GM23338 (cell line): Measurements from ENCODE around the gene SPAG16. TPM values are rescaled to one million over a fixed set of nuclear protein-coding genes. Genes with fewer than 3 reads are reported as not detected.

ENCODE experiments used
- ATAC-seq: fragments of 200-7000 bp; cut with Tn5 transposase; 3 replicates; pipeline ENCODE4 v1.9.1; 2020
- DNase-seq: peaks from one replicate; pipeline ENCODE4 v3.0.0-alpha.2; 2015; ENCODE audit warnings: low spot score
- H2AFZ ChIP-seq: fragments of 200-600 bp; sonication (generic); 2 replicates; pipeline ENCODE4 v1.8.0; 2016; ENCODE audit warnings: antibody characterized with exemption, mild to moderate bottlenecking, moderate library complexity
- H3F3A ChIP-seq: fragments of 200-600 bp; sonication (generic); replicated peaks from 2 replicates; pipeline ENCODE4 v1.8.0; 2017; ENCODE audit warnings: antibody characterized with exemption, mixed run types, low read depth
- H3K27ac ChIP-seq: fragments of 200-600 bp; sonication (generic); 2 replicates; pipeline ENCODE4 v1.6.1; 2016; ENCODE audit warnings: low read depth
- H3K27me3 ChIP-seq: fragments of 200-600 bp; sonication (generic); 2 replicates; pipeline ENCODE4 v1.8.0; 2016; ENCODE audit warnings: mild to moderate bottlenecking, mixed run types, moderate library complexity; ENCODE audit not compliant: insufficient read depth
- H3K36me3 ChIP-seq: fragments of 200-600 bp; sonication (generic); 2 replicates; pipeline ENCODE4 v1.8.0; 2016; ENCODE audit warnings: mild to moderate bottlenecking; ENCODE audit not compliant: insufficient read depth
- H3K4me1 ChIP-seq: fragments of 200-600 bp; sonication (generic); 2 replicates; pipeline ENCODE4 v1.8.0; 2016; ENCODE audit warnings: mild to moderate bottlenecking, moderate library complexity; ENCODE audit not compliant: insufficient read depth
- H3K4me2 ChIP-seq: fragments of 200-600 bp; sonication (generic); 2 replicates; pipeline ENCODE4 v1.7.1; 2017; ENCODE audit warnings: mixed run types
- H3K4me3 ChIP-seq: fragments of 200-600 bp; sonication (generic); 2 replicates; pipeline ENCODE4 v1.6.1; 2016; ENCODE audit warnings: mixed run types
- H3K79me2 ChIP-seq: fragments of 200-600 bp; sonication (generic); replicated peaks from 2 replicates; pipeline ENCODE4 v1.8.0; 2017; ENCODE audit warnings: mild to moderate bottlenecking; ENCODE audit not compliant: insufficient read depth
- H3K9me2 ChIP-seq: fragments of 200-600 bp; sonication (generic); 2 replicates; pipeline ENCODE4 v1.8.0; 2017; ENCODE audit not compliant: insufficient read depth
- H4K20me1 ChIP-seq: fragments of 200-600 bp; sonication (generic); replicated peaks from 2 replicates; pipeline ENCODE4 v1.8.0; 2017; ENCODE audit warnings: mild to moderate bottlenecking; ENCODE audit not compliant: insufficient read depth
- H3K27ac Mint-ChIP-seq: 2 replicates; pipeline ENCODE4 v1.8.0; 2020; ENCODE audit warnings: inconsistent platforms, mild to moderate bottlenecking, moderate library complexity, mixed read lengths
- H3K27me3 Mint-ChIP-seq: 3 replicates; pipeline ENCODE4 v1.8.0; 2022; ENCODE audit warnings: low read depth, mild to moderate bottlenecking, moderate library complexity, mixed read lengths, inconsistent platforms; ENCODE audit not compliant: insufficient read depth, poor library complexity
- H3K36me3 Mint-ChIP-seq: 3 replicates; pipeline ENCODE4 v1.8.0; 2021; ENCODE audit warnings: low read depth, mild to moderate bottlenecking, inconsistent platforms, moderate library complexity, mixed read lengths
- H3K4me1 Mint-ChIP-seq: 3 replicates; pipeline ENCODE4 v1.8.0; 2020; ENCODE audit warnings: mild to moderate bottlenecking, inconsistent platforms, mixed read lengths
- H3K4me3 Mint-ChIP-seq: 3 replicates; pipeline ENCODE4 v1.8.0; 2021; ENCODE audit warnings: moderate library complexity, mild to moderate bottlenecking, inconsistent platforms, mixed read lengths
- H3K9me3 Mint-ChIP-seq: 3 replicates; pipeline ENCODE4 v1.8.0; 2020; ENCODE audit warnings: moderate library complexity, mild to moderate bottlenecking, inconsistent platforms, mixed read lengths
- CREB1 ChIP-seq: fragments of 250-450 bp; sonication (Bioruptor Pico); IDR thresholded peaks from 2 replicates; pipeline ENCODE4 v1.5.0; 2020; ENCODE audit warnings: low read depth, mild to moderate bottlenecking, moderate library complexity
- CTCF ChIP-seq, 2 experiments: fragments of 200-600 bp in 1 of 2; sonication (generic) in 1 of 2; conservative IDR thresholded peaks; 2 replicates each; pipeline versions ENCODE4 v1.5.1 to v1.6.1; 2016 to 2017; ENCODE audit warnings: antibody characterized with exemption in 2 of 2, low read depth in 2 of 2, mild to moderate bottlenecking in 2 of 2, moderate library complexity in 1 of 2
- ETS1 ChIP-seq: IDR thresholded peaks from 2 replicates; pipeline ENCODE4 v1.6.1; 2016; ENCODE audit warnings: antibody characterized with exemption
- EZH2 ChIP-seq: fragments of 200-600 bp; sonication (generic); IDR thresholded peaks from one replicate; pipeline ENCODE4 v1.8.0; 2017; ENCODE audit warnings: antibody characterized with exemption, mild to moderate bottlenecking, low read depth; ENCODE audit not compliant: unreplicated experiment
- EZH2phosphoT487 ChIP-seq: fragments of 200-600 bp; sonication (generic); IDR thresholded peaks from one replicate; pipeline ENCODE4 v1.8.1; 2018; ENCODE audit warnings: antibody characterized with exemption; ENCODE audit not compliant: unreplicated experiment
- JUNB ChIP-seq: IDR thresholded peaks from one replicate; pipeline ENCODE4 v1.6.1; 2016; ENCODE audit warnings: antibody characterized with exemption; ENCODE audit not compliant: unreplicated experiment
- NANOG ChIP-seq: IDR thresholded peaks from 2 replicates; pipeline ENCODE4 v1.6.1; 2016; ENCODE audit warnings: antibody characterized with exemption, borderline replicate concordance
- POLR2AphosphoS5 ChIP-seq: IDR thresholded peaks from 2 replicates; pipeline ENCODE4 v1.6.1; 2016; ENCODE audit warnings: antibody characterized with exemption, low read depth
- REST ChIP-seq: IDR thresholded peaks from one replicate; pipeline ENCODE4 v1.6.1; 2018; ENCODE audit warnings: antibody characterized with exemption; ENCODE audit not compliant: unreplicated experiment
- STAT1 ChIP-seq: IDR thresholded peaks from one replicate; pipeline ENCODE4 v1.6.1; 2016; ENCODE audit warnings: antibody characterized with exemption; ENCODE audit not compliant: unreplicated experiment
- ZNF114 ChIP-seq: fragments of 250-450 bp; sonication (Bioruptor Pico); IDR thresholded peaks from 2 replicates; pipeline ENCODE4 v1.5.0; 2020; ENCODE audit warnings: mild to moderate bottlenecking, moderate library complexity
- ZNF331 ChIP-seq: fragments of 250-450 bp; sonication (Bioruptor Pico); IDR thresholded peaks from 2 replicates; pipeline ENCODE4 v1.5.0; 2020; ENCODE audit warnings: low read depth, mild to moderate bottlenecking, moderate library complexity
- ZNF462 ChIP-seq: fragments of 250-450 bp; sonication (Bioruptor Pico); IDR thresholded peaks from 2 replicates; pipeline ENCODE4 v1.5.0; 2020; ENCODE audit warnings: mild to moderate bottlenecking, moderate library complexity
- polyA plus RNA-seq: library from polyadenylated mRNA; unstranded; fragments of >200 nt; fragmentation: Nextera tagmentation; extraction: Ambion mirVana; gene quantifications from 2 replicates; pipeline ENCODE4 v1.2.1, GENCODE V29; 2016
- total RNA-seq: library from RNA; depleted of rRNA; stranded (reverse); fragments of >200 nt; shearing (Covaris generic); gene quantifications from 2 replicates; pipeline ENCODE4 v1.2.3, GENCODE V29; 2014

Gene SPAG16
- total and polyA plus RNA-seq, 2 experiments from 2014 or later = 19.7 to 47.8 TPM

GRCh38 chr2:214192711-214193110 is 908.4 kb downstream of the SPAG16 start:
- ATAC-seq (no peak), DNase-seq (no peak)
- no peak for TF ChIP-seq EZH2phosphoT487
- no peak for TF ChIP-seq ZNF114 (CRISPR knock-in tag)
- no peak for TF ChIP-seq ZNF462 (CRISPR knock-in tag)
- TF ChIP-seq JUNB = no peak
- TF ChIP-seq REST = no peak
- TF ChIP-seq CTCF (conservative IDR thresholded peaks at IDR 0.05; ENCODE audit: low read depth in 2 of 2) = no peak
- no peak for TF ChIP-seq EZH2
- no peak for TF ChIP-seq STAT1
- no peak for TF ChIP-seq CREB1
- no peak for TF ChIP-seq ZNF331 (CRISPR knock-in tag)
- no peak for TF ChIP-seq POLR2AphosphoS5
- no peak for TF ChIP-seq ETS1
- no peak for TF ChIP-seq NANOG
- H2AFZ ChIP-seq = no peak overlapping the region
- H3F3A ChIP-seq = no peaks in the 10 kb centered on the region
- Mint-ChIP-seq H3K4me3 (no peak overlapping the region), H3K27me3 (peaks cover 3% of the 10 kb centered on the region), H3K36me3 (no peaks in the 10 kb centered on the region), H3K27ac (no peak overlapping the region), H3K4me1 (peaks cover 22% of the 10 kb centered on the region), H3K9me3 (no peaks in the 10 kb centered on the region)
- H3K79me2 ChIP-seq = no peaks in the 10 kb centered on the region
- H4K20me1 ChIP-seq = no peaks in the 10 kb centered on the region
- no peak overlapping the region for H3K4me3 ChIP-seq
- H3K9me2 ChIP-seq = no peaks in the 10 kb centered on the region
- H3K4me1 ChIP-seq = peaks cover 22% of the 10 kb centered on the region
- H3K27ac ChIP-seq = no peak overlapping the region
- no peaks in the 10 kb centered on the region for H3K27me3 ChIP-seq
- H3K36me3 ChIP-seq = no peaks in the 10 kb centered on the region
- H3K4me2 ChIP-seq = no peak overlapping the region
